GM12801 (cell line): ENCODE measurements around the gene ST6GALNAC3.

ENCODE experiments used
- TF ChIP-seq, protein P1 (sequence below): IDR thresholded peaks from one replicate; pipeline ENCODE4 v1.5.1; 2011; ENCODE audit warnings: control low read depth; ENCODE audit not compliant: insufficient read length; ENCODE audit errors: extremely low read depth

Gene ST6GALNAC3

DNA sequence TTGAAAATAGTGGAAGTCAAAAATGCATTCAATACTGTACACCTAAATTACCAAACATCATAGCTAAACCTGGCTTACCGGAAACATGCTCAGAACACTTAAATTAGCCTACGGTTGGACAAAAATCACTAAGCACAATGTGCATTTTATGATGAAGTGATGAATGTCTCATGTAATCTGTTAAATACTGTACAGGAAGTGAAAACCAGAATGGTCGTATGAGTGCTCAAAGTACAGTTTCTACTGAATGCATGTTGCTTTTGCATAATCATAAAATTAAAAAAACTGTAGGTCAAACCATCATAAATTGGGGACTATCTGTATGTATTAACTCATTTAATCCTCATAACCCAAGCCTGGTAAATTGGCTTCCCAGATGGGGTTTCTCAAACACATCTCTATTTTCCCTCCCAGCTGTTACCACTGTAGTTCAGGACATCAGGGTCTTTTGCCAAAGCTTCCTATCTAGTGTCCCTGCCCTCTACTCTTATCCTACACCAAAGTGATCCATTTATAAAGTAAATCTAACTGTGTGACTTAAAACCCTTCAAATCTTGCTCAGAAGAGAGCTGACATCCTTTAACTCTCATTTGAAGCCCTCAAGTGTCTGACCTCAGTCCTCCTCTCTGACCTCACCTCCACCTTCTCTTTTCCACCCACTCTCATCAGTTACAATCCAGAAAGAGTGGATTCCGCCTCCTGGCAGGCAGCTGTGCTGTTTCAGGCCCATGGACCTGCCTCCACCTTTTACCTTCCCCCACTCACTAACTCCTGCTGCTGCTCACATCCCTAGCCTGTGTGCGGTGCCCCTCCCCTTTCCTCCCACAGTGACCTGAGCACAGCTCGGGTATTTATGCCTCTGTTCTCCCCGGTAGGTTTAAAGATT, 436.4 kb downstream of the ST6GALNAC3 start:
- TF ChIP-seq, protein P1, sequence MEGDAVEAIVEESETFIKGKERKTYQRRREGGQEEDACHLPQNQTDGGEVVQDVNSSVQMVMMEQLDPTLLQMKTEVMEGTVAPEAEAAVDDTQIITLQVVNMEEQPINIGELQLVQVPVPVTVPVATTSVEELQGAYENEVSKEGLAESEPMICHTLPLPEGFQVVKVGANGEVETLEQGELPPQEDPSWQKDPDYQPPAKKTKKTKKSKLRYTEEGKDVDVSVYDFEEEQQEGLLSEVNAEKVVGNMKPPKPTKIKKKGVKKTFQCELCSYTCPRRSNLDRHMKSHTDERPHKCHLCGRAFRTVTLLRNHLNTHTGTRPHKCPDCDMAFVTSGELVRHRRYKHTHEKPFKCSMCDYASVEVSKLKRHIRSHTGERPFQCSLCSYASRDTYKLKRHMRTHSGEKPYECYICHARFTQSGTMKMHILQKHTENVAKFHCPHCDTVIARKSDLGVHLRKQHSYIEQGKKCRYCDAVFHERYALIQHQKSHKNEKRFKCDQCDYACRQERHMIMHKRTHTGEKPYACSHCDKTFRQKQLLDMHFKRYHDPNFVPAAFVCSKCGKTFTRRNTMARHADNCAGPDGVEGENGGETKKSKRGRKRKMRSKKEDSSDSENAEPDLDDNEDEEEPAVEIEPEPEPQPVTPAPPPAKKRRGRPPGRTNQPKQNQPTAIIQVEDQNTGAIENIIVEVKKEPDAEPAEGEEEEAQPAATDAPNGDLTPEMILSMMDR = no peak

DNA sequence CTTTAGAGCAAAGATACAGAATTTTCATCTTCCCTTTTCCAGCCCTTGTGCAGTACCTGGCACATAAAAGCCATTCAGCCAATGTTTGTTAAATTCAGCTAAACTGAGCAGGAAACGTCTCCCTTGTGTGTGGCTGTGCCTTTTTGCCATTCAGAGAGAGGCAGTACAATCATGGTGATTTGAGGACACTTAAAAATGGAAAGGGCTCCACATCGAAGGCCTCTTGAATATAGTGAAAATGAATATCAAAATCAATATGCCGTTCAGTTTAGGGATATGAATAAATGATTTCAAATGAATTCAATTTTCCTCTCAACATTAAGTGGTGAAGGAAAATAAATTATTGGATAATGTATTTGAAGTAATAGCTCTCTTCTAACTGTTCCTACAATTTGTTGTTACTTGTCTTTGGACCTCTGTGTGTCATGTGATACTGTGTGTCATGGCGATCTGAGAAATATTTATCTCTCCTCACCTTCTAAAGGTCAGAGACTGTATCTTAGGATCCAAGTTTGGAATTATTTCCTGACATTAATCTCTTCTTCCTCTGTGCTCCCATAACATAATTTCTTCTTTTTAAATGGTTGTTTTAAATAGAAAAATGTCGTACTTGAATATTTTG, 437.1 kb downstream of the ST6GALNAC3 start:
- TF ChIP-seq, protein P1 = no peak

DNA sequence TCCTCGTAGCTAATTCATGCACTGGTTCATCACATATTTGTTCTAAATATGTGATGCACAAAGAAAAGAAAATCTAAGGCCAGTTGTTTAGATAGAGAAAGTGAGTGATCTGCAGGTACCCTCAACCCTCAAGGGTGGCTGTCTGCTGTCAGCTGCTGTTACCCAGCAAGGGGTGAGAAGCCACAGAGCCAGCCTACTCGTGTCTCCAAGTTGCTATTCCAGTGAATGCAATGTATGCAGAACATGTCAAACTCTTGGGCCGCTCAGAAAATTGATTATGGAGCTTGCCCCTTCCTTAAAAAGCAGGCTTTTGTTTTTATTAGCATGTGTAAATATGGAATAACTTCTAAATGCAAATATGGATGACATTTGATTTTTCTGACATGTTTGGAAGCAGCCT, 456.4 kb downstream of the ST6GALNAC3 start:
- TF ChIP-seq, protein P1 = no peak

DNA sequence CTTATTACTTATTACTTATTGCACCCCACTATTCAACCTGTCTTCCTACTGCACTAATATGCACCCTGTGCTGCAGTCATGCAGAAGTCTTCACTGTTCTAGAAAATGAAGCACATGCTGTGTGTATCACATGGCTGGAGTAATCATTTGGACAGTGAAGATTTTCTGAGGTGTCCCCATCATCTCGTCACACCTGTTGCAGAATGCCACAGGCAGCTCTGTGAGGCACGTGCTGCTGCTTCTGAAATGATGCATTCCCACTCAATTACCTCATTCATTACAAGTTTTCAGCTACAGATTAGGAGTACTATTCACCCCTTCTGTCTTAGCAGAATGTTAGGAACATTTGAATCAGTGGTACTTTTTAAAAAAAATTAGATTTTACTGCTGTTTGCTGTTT, 467.1 kb downstream of the ST6GALNAC3 start:
- TF ChIP-seq, protein P1 = no peak

DNA sequence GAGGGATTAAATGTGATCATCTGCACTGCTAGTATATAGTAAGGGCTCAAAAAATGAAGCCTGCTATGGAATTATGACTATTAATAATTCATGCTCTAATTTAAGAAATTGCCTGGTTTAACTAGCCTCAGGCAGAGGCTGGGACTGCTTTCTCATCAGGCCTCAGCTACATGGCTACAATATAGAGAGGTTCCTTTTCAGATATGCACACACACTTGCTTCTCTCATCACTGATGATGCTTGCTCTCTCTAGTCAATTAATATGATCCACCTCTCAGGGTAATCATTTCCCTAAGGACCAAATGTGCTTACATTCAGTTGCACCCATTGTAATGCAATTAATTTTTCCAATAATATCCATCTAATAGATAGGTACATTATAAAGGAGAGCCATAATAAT, 467.8 kb downstream of the ST6GALNAC3 start:
- TF ChIP-seq, protein P1 = no peak

DNA sequence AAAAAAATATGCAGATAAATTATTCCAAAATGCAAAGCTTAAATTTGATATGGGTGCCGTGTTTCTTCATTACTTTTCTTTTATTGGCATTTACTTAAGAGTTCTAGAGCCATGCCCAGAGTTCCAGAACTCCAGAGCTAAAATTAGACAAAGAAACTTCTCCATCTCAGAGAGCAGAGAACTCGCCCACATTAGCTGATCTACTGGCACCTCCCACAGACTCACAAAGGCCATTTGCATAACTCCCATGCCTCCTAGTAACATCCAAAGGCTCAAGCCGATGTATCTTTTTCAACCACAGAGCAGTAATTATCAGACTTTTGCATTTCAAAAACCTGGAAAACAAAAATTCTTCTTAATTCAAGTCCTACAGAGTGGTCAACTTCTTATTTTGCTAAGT, 468.9 kb downstream of the ST6GALNAC3 start:
- TF ChIP-seq, protein P1 = no peak

DNA sequence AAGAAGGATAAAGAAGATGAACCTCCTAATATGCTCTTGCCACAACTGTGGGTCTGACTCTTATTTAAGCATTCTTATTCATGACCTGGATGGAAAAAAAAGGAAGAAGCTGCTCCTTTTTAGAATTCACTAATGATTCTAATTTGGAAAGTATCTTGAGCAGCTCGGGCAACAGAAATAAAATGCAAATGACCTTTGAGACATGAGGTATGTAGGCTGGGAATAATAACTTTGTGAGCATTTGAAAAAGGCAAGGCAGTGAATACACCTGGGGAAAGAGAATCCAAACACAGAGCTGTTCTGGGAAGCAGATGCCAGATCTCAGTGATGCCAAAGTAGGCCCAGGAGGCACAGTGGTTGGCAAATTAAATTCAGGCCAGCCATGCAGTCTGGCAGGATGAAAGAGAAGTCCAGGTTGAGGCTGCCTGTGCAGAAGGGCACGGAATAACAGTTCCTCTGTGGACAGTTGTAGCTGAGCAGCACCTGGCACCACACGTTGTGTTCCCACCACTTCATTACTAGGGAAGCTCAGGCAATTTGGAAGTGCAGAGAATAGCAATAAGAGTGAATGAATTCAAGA, 471.9 kb downstream of the ST6GALNAC3 start:
- TF ChIP-seq, protein P1 = no peak
